Fibroblast of skin of right quadriceps (primary cell): ENCODE data around the gene ANKS1A.
A peak's percentile ranks its signal among the peaks of the same experiment; 100 is the strongest.

ENCODE experiments used
- DNase-seq: peaks from one replicate; pipeline ENCODE4 v3.0.0-alpha.2; 2013

ANKS1A gene

DNA sequence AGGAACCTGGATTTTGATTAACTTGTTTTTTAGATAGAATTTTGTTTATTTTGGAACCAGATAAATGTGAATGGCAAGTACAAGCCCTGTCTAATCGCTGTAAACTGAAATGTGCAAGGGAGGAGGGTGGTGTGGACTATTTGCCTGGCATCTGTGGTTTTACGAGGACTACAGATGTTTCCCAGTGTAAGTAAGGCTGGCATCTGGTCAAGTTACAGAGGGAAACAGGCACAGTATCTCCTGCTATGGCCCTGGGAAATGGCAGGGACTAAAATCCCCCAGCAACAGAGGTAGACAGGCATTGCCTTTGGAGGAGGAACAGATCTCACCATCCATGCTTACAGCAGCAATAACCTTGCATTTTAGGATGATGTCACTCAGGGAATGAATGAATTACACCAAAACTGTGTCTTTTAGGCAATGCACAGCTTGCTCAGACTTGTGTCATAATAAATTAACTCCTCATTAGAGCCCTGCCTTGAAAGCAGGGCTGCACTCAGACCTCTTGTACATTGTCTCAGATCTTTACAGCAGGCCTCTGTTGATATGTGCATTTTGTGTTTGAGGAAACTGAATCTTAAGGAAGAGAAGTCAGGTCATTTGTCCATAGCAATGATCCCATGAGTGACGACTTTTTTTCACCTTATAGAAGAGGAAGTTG, 155.8 kb downstream of the ANKS1A start:
- no peak for DNase-seq

DNA sequence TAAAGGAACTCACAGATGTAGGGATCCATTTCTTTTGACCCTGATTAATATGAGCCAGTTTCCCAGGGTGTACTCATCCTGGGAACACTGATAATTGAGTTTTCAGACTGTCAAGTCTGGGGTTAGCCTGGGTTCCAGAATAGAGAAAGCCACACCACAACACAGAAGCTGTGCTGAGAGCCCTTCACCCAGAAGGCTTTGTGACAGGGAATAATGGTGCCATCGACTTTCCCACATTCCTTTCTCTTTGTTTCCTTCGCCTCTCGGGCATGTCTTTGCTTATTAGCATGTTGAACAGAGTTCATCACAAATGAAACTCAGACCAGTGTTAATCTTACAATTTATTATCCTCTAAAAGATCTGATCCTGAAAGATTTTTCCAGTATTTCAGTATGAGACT, 157.0 kb downstream of the ANKS1A start:
- DNase-seq: no peak

DNA sequence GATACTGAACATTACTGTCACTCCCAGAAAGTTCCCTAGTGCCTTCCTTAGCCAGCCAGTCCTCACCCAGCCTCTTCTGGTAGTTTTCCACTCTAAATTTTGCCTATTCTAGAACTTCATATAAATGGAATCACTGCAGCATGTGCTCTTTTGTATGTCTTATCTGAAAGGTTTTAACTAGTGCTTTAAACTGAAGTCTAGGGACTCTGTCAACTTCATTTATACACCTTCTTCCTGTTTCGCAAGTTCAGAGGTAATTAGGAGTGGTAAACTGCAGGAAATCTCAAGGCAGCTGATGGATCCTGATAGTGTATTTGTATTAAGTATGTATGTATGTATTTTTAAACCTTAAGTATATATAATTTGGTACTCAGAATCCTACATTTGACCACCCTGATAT, 157.8 kb downstream of the ANKS1A start:
- no peak for DNase-seq

DNA sequence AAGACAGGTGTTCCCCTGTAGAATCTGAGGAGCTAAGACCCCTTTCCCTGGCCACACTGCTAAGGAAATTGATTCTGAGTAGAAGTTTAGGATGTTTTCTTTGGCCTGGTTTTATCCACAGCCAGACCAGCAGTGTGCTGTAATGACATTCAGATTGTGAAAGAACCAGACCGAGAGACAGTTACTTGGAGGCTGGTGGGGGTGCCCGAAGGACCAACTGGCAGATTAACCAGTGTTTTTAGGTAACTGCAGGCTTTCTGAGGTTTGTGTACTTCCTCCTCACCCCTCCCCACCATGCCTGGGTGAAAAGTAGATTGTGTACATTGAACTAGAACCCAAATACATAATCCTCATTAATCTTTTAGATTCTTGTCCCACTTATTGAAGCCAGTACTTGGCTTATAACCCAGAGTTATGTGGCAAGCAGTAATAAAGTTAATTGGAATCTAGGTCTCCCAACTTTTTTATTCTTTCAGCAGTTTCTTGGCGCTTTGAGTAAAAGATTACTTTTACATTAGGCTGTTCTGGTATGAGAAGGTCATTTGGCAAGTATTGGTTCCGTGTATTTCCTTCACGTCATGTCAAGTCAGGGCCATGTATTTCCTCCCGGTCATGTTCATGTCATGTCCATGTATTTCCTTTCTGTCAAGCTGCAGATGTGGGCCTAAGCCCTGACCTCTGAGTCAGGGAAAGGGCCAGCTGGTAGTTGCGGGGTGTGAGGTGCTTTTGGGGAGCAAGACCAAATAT, 158.4 kb downstream of the ANKS1A start:
- peak; percentile 52 for DNase-seq

DNA sequence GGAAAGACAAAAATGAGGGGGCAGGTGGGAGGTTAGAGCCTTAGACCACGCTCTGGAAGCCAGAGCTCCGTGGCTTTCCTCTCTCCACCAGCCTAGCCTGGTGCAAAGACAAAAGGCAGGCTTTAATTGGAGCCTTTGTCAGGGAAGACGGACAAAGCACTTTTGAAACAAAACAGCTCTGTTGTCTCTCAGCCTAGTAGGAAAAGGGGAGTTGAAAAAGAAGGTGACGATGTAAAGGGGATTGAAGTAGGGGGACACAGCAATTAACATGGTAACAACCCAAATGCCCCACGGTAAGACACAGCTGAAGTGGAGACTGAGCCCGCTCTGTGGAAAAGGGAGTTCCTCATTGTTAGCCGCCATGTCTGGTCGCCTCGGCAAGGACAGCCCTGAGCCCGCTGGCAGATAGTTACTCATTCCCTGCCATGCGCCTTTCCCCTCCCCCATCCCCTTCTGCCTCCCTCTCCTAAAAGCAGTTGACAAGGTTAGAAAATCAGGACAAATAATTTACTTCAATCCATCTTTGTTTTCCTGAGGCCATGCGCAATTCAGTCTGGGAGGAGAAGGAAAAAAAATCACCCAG, 159.1 kb downstream of the ANKS1A start:
- peak; percentile 37 for DNase-seq

DNA sequence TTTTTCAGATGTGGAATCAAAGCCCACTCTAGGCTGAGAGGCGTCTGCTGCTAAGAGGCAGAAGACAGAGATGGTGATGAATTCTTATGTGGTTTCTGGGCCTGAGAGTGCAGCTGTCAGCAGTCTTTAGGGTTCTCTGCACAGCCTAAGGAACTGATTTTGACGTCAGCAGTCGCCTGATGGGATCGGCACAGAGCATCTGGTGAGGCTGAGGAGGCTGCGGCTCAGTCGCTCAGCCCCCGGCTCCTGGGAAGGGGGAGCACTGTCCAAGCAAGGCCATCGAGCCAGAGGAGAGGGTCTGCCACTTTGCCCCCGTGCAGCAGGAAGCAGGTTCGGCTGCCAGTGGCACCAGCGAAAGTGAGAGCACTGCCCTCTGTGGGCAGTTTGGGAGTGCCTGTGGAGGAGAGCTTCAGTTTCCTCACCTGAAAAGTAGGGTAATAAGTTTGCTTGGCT, 159.6 kb downstream of the ANKS1A start:
- peak; percentile 83 for DNase-seq

DNA sequence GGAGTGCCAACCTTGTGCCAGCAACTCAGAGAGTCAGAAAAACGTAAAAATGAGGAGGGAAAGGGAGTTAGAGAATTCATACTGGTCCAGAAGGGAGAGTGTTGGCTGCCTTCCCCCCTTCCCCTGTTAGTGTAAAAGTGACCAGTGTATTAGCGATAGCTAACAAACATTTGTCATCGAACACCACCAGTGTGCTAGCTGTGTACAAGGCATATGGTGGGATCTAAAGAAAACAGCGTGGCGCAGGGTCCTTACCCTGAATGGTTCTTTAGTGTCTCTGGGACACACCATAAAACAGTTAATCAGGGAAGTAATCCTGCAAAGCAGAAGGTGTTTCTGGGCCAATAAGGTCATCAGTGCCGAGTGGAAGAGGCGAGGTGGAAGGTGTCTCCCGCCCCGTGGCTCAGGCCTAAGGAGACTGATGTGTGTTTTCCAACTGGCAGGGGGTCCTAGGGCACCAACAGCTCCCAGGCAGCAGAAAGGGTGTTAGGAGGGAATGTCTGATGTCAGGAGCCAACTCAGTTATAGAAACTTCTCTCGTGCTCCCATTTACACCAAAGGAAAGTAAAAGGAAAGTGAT, 160.2 kb downstream of the ANKS1A start:
- no peak for DNase-seq

DNA sequence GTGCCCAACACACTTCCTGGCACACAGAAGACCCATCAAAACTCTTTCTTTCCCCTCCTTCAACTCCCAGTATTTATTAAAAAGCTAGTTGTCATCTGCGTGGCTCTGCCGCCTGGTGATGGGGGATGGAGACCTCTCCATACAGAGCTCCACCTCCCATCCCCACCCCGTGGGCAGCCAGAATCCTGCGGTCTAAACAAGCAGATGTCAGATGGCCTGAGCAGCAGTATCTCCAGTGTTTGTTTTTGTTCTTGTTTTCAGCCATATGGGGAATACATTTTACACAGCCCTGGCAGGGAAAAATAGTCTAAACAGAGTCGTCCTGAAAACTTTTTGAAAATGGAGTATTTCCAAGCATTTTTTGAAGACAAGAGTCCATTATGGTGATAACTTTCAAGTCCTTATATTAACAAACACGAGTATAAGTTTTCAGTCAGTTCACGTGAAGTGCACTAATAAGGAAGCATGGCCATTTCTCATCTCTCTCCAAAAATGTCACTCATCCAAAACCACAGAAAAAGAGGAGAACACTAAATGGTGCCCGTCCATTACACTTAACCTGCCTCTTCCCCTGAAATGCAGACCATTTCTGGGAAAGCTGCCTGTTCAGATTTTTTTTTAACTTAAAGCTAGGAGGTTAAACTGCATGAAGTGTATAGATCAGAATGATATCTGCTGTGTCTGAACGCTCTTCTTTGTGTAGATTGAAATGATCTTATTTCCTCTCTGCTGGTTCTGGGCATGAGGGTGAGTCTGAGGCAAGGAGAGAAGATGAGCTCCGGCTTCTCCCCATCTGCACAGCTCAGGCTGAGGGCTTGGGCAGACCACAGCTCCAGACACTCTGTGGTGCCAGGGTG, 161.1 kb downstream of the ANKS1A start:
- peak; percentile 69 for DNase-seq

DNA sequence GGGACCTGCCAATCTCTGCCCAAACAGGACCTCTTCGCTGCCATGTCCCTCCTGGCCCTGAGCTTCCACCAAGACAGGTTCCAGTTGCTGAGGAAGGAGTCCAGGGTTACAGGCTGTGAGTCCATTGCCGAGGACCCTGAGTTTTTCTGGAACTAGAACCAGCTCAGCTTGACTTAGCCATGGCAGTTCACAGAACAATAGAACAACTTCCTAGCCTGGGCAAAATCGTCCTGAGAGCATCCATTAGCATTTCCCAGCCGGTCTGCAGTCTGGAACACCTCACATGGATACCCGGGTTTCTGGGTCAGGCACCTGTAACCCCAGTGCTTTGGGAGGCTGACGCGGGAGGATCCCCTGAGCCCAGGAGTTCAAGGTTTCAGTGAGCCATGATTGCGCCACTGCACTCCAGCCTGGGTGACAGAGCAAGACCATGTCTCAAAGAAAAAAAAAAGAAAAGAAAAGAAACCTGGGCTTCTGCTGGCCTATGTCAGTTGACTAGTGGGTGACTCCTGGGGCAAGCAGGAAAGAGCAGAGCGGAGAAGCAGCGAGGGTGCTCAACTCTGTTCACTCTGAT, 161.8 kb downstream of the ANKS1A start:
- DNase-seq: no peak

DNA sequence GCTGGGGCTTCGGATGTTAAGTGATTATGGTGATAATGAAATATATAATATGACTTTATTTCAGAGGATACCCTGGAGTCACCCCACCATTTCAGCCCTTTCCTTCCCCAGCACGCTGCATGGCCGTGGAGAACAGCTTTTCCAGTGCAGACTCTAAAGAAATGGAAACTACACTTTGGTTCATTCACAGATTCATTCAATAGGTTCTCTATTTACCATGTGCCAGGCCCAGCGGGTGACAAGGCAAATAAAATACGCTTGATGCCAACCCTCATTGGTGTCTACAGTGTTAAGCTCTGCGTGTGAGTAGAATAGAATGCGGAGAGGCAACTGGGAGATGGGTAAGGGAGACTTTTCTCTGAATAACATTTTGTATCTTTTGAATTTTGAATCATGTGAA, 162.3 kb downstream of the ANKS1A start:
- no peak for DNase-seq

DNA sequence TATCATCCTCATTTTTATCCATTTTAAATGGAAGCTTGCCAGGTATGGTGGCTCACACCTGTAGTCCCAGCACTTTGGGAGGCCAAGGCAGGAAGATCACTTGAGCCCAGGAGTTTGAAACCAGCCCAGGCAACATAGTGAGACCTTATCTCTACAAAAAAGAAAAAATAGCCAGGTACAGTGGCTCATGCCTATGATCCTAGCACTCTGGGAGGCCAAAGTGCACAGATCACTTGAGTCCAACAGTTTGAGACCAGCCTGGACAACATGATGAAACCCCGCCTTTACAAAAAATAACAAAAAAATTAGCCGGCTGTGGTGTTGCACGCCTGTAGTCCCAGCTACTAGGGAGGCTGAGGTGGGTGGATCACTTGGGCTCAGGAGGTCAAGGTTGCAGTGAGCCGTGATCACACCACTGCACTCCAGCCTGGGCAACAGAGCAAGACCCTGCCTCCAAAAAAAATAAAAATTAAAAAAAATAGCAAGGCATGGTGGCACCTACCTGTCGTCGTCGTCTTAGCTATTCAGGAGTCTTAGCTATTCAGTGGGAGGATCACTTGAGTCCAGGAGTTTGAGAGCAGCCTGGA, 163.0 kb downstream of the ANKS1A start:
- no peak for DNase-seq

DNA sequence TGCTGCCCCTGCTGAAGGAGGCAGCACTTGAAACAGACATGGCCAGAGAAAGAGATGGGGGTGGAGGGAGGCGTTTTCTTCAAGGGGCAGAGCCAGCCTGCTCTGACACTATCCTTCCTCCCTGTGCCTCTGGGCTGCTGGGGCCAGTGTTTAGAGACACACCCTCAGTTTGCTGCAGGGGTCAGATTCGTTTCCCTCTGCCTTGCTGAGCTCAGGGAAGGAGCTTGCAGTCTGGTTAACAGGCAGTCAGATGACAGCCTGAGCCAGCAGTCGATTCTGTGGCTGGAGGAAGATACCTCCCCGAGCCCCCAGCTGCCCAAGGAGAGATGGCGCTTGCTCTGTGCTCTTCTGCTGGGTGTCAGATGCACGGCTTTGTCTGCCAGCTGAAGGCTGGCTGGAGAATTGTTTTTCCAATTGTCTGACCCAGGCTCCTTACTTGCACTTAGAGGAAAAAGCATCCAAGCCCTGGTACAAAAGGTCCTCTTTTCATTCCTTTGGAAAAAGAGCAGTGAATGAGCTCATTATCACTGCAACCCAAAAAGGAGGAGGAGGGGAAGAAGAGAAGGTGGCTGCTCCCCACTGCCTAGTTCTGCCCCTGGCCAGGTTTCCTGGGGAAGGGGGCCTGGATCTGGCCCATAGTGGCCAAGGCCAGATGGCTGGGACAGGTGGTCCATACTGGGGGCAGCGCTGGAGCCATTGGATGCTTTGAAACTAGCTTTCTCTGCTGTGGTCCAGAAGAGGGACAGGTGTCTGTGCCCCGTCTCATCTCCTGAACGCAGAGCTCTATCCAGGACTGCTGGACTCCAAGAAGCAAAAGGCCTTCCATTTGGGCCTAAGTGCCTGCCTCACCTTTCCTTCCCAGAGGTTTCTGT, 163.9 kb downstream of the ANKS1A start:
- DNase-seq: no peak

DNA sequence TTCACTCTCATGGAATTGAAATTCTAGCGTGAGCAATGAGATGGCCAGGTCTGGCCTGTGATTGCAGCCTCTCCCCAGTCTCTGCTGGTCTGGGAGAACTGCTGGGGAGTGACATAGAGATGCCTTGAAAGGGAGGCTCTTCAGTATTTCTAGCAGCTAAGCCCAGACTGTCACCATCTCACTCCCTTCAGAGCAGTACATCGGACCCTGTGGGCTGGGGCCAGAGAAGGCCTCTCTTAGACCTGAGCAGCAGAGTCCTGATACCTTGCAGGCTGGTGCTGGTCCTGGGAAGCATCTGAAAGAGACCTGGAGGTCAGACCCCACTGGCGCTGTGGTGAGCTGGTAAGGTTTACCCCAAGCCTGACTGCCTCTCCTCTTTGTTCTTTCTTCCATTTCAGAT, 164.6 kb downstream of the ANKS1A start:
- DNase-seq: no peak

DNA sequence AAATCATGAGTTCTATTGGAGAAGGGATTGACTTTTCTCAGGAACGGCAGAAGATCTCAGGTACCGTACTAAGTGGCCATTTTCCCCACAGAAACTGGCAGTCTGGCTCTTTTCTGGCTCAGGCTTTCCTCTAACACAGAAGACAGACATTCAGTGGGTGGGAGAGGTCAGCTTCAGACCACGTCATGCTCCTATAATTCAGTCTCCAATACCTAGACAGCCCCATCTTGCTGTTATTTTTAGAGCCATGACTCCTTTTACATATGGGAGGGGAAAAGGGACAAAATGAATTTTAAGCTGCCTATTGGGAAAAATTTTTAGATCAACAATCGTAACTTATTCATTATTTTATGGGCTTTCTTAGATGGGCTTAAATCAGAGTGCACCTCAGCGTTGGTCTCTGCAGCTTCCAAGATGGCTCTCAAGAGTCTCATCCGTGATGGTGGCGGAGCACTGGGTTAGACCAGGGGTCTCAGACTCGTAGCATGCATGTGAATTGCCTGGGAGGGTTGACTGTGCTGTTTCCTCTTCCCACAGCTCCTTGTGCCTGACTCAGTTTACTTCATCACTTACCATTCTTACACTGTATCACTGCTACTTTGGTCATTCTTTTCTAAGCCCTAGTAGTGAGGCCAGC, 165.2 kb downstream of the ANKS1A start:
- DNase-seq: no peak

DNA sequence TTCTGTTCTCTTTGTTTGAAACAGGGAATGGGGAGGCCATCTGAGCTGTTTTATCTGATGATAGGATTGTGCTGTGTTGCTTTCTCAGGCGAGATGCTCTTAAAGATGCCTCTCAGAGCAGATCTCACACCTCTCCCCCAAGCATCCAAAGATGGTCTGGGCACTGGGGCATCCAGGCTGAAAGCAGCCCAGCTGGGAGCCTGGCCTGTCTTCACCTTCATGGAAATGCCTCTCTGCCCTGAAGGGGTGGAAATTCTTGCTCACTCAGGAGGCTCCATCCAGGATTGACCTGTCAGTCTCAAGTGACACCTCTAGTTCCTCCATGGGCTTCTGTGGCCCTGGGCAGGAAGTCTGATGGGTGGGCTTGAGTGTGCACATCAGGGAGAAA, 165.7 kb downstream of the ANKS1A start:
- no peak for DNase-seq

DNA sequence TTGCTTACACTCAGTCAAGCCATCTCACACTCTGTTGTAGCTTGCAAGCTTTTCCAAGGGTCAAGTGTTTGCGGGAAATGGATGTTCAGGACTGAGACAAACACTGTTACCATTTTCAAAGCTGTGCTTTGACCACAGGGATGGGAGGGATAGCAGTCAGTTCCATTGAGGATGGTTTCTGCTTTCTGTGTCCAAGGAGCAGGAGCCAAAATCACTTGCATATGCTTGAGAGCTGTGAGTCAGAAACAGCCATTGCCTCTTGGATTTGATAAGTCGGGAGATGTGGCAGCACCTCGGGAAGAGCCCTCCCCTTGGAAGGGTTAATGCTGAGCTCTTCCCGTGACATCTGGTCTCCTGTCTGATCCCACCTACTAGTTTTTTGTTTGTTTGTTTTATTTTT, 166.8 kb downstream of the ANKS1A start:
- DNase-seq: no peak

DNA sequence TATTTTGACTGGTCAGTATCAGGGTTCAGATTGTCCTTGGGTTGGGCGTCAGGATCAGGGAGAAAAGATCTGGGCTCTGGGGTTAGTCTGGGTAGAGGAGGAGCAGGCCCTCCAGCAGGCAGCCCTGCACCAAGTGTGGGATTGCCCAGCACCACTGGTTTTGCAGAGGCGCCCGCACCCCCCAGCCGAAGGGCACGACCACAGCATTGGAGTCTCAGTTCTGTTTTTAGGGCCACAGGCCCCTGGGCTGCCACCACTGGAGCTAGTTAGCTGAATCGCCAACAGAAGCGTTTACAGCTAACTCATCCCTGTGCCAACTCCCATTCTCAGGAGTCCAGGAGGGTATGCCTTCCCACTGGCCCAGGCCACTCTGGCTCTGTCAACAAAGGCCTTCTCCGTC, 167.9 kb downstream of the ANKS1A start:
- DNase-seq: no peak

DNA sequence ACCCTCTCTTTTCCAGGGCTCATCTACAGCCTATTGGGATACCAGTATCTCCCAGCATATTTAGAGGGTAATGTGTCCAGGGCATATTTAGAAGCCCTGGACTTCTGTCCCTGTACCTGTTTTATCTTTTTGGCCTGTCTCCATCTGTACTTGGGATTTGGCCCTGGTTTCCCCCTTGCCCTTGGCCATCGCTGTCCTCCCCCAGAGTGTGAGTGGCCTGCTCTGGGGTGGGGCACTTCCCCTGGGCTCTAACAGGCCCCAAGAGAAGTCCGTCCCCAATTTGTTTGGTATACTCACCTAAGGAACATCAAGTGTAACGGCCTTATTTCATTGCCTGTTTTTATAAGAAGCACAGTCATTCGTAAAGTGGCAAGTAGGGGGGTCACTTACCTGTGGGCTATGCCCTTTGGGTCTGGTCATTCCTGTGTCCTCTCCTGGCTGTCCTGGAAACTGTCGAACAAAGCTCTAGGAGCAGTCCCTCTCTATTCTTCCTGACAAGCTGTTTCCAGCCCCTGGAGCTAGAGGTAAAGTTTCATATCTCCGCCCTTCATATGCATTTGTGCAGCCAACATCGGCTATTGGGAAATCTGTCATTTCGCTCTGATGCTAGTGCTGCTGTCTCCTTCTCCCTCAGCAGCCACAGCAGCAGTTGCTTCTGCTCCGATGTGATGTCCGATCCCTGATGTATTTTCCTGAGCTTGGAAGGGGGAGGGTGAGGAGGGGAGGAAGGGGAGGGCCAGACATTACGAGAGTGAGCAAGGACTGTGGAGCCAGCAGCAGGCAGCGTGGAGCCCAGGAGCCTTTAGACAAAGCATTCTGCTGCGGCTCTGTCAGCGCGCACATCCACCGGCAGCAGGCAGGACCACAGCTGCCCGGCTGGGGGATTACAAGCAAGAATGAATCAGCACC, 168.6 kb downstream of the ANKS1A start:
- no peak for DNase-seq

DNA sequence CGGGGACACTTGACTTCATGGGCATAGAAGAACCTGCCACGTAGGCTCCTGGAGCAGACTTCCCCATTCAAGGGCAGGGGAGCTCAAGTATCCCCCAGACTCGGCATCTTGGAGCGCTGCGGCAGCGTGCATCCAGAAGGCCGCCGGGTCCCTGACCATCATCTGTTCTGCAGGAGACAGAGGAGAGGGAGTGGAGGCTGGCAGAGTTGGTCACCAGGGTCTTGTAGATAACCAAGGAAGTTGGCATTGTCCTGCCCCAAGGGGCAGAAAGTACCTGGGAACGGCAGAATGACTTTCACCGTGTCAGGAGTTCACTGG, 169.3 kb downstream of the ANKS1A start:
- no peak for DNase-seq
